Activated CD8-positive, alpha-beta memory T cell treated with anti-CD3 and anti-CD28 coated beads for 48 hours (primary cell): Measurements from ENCODE around the gene DTYMK.
"Not testable (repeated sequence)": the region's sequence is repeated elsewhere in the genome, so short reads cannot be mapped to it uniquely, and the experiment has no call there.

Source experiments
- DNase-seq, 3 experiments: peaks; one replicate each; pipeline ENCODE4 v3.0.0-alpha.2; 2020; ENCODE audit warnings: low read depth in 2 of 3, low spot score in 2 of 3

The DTYMK gene

DNA sequence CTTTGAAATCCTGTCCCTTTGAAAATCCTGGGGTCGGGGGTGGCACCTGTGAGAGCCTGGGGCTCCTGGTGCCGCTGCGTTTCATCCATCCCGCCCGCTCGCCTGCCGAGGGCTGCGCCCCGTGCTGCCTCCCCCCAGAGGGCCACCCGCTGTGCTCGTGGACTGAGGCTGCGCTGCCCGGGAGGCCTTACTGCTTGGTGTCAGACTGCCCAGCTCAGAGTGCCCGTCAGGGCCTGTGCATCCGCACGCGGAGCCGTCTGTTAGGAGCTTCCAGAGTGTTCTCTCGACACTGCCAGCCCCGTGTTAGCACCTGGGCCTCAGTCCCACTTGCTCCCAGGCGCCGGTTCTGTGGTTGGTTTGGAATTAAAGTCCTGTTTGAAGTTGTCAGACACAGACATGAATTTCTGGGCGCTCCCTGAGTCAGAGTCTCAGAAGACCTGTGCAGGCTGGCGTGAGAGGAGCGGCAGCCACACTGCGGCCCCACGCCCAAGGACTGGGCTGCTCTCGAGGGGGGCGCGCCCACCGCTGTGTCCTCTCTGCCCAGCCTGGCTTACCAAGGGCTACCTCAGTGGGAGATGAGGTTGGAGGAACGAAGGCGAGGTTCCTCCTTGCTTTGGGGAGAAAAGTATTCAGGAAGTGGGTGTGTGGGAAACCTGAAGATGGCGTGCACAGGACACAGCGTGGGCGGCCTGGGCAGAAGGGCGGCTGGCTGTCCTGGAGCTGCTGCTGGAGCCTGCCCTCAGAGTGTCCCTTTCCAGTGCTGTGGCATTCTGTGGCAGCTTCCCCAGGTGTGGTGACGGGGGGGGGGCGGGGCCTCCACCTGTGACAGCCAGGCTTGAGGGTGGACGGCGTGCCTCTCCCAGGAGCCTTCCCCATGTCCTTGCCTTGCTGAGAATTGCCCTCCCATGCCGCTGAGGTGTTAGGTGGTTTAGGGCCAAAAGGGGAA lies 14.1 kb downstream of the DTYMK start:
- no peak for DNase-seq

DNA sequence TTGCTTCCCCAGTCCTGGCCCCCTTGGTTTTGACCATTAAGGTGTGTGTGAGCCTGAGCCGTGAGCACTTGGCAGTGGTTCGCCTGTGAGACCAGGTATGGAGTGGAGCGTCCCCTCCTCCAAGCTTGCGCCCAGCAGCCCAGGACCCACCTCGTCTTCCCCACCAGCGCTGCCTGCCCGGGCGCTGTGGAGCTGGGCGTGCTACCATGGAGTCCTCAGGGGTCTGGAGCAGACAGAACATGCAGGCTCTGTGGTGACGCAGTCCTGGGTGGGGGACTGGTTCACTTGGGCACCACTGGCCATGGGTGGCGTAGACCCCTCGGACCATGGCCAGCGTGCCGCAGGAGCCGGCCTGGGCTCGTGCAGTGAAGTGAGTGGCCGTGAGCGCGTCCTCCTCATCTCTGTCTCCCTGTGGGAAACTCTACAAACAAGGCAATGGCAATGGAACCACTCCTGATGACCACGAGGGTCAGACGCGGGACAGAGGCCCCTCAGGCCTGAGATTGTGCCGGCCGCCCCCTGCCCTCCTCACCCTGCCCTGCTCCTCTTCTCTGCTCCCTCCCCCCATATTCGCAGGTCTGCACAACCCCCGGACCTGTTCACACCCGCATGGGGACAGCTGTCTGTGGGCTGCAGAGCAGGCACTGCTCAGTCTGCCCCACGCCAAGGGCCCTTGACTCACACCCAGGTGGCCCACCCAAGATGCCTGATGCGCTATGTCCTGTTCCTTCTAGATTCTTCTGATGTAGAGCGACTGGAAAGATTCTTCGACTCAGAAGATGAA lies 15.0 kb downstream of the DTYMK start:
- no peak for DNase-seq

DNA sequence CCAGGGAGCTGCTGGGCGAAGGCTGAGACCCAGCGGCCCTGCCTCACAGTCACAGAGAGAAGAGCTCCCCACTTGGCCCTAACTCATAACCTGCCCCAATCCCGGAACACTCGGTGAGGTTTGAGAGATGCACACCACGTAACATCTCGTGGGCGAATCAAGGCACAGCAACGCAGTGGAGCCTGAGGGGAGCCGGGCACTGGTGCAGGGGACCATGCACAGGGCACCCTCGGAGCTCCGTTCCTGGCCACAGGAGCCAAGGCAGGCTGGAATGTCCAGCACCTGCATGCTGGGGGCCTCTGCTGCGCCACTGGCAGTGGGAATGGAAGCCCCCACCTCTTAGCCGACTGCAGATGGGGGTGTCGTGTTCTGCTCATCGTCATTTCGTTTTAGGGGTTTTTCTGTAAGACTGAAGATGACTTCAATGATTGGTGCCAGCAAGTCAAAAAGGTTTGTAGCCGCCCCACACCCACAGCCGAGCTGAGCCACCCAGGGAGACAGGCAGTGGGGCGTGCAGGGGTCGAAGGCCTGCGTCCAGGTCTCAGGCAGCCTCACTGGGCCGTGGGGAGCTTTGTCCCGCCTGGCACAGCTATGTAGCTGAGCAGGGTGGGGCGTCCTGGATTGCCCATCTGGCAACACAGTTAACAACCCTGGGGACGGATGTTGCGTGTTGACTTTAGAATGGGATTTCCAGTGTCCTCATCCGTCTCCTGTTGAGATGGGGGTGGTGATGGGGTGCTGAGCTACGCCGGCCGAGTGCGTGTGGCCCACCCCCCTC lies 16.1 kb downstream of the DTYMK start:
- no peak for DNase-seq

DNA sequence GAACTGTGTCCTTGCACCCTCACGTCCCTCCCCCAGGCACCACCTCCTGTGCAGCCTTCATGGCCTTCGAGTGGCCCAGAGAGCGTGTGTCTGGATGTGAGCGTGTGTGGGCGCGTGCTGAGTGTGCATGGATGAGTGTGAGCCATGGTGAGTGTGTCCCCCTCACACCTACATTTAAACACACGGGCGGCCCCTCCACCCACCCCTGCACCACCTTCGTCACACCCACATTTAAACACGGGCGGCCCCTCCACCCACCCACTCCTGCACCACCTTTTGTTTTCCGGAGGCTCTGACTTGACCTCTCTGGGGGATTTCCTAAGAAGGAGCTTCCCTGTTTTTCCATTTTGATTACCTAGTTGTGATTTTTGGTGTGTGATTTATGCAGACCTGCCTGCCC lies 17.8 kb downstream of the DTYMK start:
- DNase-seq, result no peak

DNA sequence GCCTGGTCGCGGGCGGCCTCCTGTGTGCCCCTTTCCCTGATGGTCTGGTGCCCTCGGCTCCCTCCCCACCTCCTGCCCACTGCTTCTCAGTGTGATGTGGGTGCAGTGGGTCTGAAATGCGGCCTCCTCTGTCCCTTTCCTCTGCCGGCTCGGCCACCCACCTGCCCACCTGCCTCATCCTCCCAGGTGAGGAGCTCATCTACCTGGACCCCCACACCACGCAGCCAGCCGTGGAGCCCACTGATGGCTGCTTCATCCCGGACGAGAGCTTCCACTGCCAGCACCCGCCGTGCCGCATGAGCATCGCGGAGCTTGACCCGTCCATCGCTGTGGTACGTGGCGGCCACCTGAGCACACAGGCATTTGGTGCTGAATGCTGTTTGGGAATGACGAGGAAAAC lies 18.3 kb downstream of the DTYMK start:
- DNase-seq, result no peak

DNA sequence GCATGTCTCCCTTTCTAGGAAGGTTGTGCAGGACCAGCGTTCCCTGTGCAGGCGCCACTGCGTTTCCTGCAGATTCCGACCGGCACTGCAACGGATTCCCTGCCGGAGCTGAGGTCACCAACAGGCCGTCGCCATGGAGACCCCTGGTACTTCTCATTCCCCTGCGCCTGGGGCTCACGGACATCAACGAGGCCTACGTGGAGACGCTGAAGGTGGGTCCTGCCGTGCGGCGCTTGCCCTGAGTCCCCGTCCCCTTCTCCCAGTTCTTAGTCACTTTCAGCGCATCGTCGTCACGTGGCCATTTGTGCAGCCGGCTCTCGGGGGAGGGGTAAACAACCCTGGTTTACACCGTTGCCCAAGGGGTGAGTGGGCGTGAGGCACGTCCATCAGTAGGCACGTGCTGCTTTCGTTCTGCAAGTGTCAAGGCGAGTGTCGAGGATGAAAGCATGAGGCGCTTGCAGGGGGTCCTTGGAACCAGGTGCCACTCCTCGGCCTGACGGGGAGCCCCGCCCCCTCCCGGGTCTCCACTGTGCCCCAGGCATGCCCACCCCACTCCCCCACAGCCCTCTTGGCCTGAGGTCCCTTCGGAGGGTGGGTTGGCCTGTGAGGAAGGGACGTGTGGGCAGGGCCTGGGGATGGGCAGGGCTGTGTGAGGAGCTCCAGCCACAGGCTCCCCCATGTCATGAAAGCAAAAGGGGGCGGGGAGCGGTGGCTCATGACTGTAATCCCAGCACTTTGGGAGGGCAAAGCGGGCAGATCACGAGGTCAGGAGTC lies 19.8 kb downstream of the DTYMK start:
- no peak for DNase-seq

DNA sequence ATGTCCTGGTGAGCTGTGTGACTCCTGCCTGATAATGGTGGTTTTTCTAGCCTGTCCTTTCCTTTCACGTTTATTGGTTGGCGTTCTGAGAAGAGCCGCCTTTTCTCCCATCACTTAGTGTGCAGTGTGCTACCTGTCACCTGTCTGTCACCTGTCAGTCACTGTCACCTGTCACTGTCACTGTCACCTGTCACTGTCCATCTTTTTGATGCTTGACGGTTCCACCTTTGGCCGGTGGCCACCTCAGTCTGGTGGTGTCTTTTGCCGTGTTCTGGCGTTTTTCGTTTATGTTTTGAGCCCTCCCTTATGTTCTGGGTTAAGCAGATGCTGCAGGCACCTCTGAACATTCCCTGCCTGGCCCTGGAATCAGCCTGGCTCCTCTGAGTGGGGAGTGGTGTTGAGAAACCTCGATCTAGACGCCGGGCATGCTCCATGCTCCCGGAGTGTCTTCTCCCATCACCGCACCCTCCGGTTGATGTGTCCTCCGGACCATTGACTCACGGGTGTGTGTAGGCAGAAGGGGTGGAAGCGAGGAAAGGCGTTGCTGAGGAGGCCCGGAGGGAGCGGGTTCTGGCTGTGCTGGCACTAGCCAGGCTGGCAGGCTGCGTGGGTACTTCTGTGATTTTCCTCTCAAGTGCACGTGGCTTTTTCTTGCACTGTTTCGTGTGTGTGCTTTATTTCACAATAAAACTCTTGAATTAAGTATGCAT lies 20.7 kb downstream of the DTYMK start:
- no peak for DNase-seq

DNA sequence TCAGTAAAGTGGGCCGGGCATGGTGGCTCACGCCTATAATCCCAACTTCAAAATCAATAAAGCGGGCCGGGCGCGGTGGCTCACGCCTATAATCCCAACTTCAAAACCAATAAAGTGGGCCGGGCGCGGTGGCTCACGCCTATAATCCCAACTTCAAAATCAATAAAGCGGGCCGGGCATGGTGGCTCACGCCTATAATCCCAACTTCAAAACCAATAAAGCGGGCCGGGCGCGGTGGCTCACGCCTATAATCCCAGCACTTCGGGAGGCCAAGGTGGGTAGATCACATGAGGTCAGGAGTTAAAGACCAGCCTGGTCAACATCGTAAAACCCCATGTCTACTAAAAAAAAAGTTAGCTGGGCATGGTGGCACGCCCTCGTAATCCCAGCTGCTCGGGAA lies 23.9 kb downstream of the DTYMK start:
- DNase-seq, result not testable (repeated sequence)

DNA sequence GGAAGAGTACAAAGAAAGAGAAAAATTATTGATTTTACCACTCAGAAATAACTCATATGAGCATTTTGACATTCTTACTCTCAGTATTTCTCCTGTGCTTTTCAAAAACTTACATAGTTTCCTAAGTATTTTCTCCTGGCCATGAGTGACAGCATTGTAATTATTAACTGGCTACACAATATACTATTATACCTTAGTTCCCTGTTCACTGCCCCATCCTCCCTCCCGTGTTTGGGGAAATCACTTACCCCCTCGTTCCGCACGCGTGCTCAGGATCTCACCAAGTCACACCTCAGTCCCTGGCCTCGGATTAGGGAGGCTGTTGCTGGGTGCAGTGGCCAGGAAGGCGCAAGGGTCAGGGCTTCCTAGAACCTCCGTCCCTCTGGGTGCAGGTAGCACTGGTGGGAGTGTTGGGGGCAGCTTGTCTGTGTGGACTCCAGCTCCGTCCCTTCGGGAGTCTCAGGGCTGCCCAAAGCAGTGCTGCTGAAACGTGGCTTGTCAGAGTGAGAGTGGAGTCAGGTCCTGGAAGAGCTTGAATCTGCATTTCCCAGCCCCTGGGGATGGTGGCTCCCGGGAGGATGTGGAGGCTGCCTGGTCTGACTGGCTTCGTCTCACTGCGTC lies 25.9 kb downstream of the DTYMK start:
- DNase-seq, result no peak

DNA sequence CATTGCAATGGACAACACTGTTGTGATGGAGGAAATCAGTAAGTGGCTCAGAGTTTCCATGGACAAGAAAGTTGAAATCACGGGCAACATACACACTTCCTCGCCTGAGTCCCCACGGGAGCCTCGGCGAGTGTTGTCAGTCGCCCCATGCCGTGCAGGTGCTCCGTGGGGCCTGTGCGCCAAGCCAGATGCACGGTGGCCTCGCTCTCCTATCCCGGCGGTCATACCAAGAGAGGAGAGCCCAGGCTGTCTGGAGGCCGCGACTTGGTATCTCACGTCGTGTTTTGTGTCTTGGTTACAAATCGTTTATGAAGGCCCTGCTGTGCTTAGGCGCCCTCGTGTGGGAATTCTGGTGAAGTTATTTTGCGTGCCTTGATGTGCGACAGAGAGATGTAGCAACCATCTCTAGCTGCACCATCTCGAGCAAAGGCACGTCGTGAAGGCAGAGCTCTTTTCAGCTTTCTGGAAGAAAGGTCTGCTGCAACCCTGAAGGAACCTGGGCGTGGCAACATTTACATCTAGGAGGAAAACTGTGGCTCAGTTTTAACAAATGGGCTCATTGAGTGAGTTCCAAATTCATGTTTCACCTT lies 27.4 kb downstream of the DTYMK start:
- no peak for DNase-seq

DNA sequence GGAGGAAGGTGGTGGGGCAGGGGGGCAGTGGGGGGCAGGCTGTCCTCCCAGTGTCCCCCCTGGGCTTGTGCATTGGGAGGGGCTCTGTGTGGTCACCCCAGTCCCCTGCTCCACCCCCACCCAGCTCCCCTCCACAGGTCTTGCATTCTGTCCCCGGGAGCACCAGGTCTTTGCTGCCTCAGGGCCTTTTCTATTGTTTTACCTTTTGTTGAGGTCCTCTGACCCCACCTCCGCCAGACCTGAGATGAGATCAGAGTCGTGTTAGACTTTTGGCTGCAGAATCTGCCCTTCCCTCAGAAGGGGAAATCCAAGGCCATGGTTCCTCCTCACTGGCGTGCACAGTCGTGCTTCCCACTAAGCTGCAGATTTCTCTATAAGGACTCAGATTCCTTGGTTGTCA lies 28.3 kb downstream of the DTYMK start:
- no peak for DNase-seq

DNA sequence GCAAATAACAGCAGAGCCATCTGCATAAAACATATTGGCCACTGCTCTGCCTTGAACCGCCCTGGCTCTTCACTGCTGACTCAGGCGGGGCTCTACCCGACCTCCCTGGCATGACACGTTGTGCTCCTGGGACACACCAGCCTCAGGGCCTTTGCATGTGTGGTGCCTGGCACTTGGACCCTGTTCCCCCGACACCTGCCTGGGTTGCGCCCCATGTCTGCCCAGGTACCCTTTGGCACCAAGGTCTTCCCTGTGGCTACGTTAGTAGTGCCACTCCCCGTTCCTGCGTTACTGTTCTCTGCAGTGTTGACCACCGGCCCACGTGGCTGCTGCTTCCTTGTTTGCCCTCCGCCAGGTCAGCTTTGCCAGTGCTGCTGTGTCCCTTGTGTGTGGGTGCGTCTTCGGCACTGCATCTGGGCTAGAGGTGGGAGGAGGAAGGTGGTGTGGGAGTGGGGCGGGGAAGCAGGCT lies 28.8 kb downstream of the DTYMK start:
- no peak for DNase-seq

DNA sequence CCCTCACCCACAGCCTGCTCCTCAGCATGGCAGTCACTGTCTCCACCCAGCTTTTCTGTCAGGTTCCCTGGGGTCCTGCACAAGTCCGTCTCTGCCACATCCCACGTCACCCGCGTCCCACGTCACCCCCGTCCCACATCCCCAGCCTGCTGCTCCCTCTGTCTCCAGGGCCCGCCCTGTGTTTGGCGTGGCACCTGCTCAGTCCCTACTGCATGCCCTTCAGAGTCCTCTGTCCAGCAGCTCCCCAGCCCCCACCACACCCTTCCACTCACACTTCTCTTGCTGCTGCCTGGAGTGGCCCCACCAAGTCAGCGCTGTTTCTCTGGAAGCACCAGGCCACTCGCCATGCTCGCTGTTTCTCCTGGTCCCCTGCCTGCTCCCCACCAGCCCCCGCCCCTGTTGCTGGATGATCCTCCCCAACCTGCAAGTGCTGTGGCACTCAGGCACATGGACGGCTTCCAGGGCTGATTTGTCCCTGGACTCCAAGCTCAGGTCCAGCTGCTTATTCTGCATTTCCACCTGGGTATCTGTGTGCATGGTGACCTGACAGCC lies 30.3 kb downstream of the DTYMK start:
- no peak for DNase-seq

DNA sequence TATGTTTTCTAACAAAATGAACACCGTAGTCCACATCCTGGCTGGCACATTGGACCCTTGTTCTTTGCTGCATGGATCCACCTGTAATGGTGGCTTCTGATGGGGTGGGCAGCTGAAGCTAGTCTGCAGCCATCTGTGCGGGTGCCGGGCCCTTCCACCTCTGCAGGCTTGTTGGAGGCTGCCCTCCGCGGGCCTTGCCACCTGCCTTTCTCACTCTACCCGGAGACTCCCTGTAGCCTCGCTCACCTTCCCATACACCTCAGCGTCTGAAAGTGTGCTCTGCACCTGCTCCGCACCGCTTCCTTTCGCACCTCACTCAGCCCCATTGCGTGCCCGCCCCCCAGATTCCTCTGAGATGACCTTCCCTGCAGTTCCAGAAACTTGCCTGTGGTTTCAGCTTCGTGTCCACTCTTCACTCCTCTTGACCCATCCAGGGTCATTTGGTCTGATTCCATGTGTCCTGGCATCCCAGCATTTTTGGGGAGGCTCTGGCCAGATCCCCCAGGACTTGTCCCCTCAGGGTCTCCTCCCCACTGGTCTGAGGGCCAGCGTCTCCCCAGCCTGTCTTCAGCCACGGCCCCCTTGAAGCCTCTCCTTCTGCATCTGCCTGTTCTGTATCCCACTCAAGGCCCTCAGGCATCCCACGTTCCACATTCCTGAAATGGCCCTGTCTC lies 31.0 kb downstream of the DTYMK start:
- DNase-seq, result no peak

DNA sequence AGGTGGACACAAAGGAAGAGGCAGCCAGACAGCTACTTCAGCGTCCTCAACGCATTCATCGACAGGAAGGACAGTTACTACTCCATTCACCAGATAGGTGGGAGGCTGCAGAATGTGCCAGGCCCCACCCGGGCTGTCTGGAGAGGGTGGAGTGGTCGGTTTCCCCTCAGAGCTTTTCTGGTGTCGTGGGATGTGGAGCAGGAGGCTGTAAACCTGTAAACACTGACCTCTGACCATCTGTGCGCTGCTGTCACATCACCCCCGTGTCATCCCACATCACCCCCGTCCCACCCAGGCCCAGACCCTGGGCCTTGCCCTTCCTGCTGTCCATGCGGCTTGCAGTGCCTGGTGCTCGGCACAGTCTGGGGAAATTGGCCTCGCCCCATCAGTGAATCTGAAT lies 32.1 kb downstream of the DTYMK start:
- no peak for DNase-seq

DNA sequence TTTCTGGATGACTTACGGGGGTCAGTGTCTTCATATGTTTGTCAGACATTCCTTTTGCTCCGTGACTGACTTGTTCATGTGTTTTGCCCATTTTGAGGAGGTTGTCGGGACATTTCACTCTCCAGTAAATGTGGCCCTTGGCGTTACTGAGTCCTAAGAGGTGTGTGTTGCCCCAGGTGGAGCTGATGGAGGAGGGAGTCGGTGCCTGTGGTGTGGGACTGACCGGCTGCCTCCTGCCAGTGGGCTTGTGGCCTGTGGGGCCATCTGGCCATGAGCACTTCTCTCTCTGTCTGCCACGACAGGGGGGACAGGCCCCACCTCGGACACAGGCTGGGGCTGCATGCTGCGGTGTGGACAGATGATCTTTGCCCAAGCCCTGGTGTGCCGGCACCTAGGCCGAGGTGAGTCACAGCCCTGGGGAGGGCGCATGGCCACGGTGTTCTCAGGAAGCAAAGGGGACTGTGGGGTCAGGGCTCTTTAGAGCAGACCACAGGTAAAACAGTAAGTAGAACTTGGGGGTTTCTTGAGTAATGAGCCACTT lies 33.3 kb downstream of the DTYMK start:
- no peak for DNase-seq

DNA sequence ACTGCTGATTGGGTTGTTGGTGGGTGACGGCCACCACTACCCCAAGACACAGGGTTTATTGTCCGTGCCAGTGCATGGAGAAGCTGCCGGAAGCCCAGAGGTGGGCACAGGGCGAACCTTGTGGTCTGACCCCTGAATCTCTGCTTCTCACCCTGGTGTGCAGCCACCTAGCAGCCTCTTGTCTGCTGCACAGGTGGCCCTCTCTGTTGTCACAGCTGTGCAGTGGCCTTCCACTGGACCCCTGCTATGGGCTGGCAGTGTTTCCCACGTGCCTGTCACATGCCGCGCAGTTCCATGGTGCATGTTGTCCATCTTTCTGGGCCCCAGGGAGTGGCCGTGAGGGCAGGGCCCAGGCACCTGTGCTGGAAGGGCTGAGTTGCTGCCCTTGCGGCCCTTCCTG lies 33.9 kb downstream of the DTYMK start:
- DNase-seq, result no peak

DNA sequence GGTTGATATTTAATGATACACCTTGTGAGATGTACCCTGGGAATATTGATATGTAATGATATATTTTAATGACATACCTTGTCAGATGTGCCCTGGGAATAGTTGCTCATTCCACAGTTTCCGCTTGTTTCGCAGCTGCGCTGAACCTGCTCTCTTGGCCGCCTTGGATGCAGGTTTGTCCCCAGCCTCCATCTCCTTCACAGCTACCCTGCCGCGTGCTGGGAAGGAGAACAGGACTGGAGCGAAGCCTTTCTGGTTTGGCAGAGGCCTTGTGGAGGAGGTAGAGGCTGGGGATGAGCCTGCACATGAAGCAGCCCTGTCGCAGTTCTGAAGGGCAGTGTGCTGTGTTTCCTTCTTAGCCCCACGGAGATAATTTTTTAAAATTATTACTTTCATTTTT lies 34.5 kb downstream of the DTYMK start:
- DNase-seq, result no peak
